ENCODE results near the gene TFR2. TPM values are rescaled to one million over a fixed set of nuclear protein-coding genes. Genes with fewer than 3 reads are reported as not detected.

TFR2 gene
- total and polyA plus RNA-seq, 12 donors, result 0.20 to 0.58 (median 0.49) TPM; not detected in 7

GRCh38 chr7:100585511-100586265 lies 55.7 kb downstream of the TFR2 start, which contains the start of gene LRCH4:
Gene LRCH4 (minus strand): TSS chr7:100586129. CDS start chr7:100586100, 29 bp downstream.
- TF ChIP-seq CTCF (IDR thresholded peaks at IDR 0.05), result no peak
- Histone ChIP-seq H3K4me1 (peaks cover 8 to 64% (median 48%) of the 10 kb centered on the region in 9 donors), H3K27me3 (peaks cover 0 to 14% (median 0%) of the 10 kb centered on the region in 7 donors), H3K36me3 (peaks cover 0 to 25% (median 19%) of the 10 kb centered on the region in 9 donors), H3K4me3 (peak within 1 kb of the TSS; percentile 80 to 100 (median 96)), H3K9me3 (no peaks in the 10 kb centered on the region), H3K27ac (peak within 1 kb of the TSS; percentile 90 to 98 (median 94))
- intact Hi-C loops (cut with DNase I), result loop anchor here in 3 of 10 donors (1.0 to 2.0 kb wide), 5 partner anchors 17 to 88 kb away; partner anchors contain the start of genes AGFG2 (in 1 of the 3), GNB2 (in 1 of the 3), MOSPD3 (in 1 of the 3) and PCOLCE (in 1 of the 3)
- peak in 4 of 8 donors; percentile 5 to 60 (median 18) for ATAC-seq
- peak in 1 of 2 donors; percentile 65 for DNase-seq
- 0 to 1% methylated on average over 59 to 61 of the region's 61 CpGs for WGBS, 2 donors

GRCh38 chr7:100584683-100585510 lies 56.5 kb downstream of the TFR2 start:
- intact Hi-C loops (cut with DNase I), result loop anchor here in 2 of 10 donors (5.0 kb wide), 1 partner anchor 102 kb away; no protein-coding TSS in a partner anchor
- peak in 3 of 8 donors; percentile 0 to 8 (median 1) for ATAC-seq
- H3K4me1 ChIP-seq, result peaks cover 5 to 56% (median 43%) of the 10 kb centered on the region in 9 donors

GRCh38 chr7:100584054-100584682 lies 57.2 kb downstream of the TFR2 start:
- no peak for TF ChIP-seq CTCF (IDR thresholded peaks at IDR 0.05)
- Histone ChIP-seq H3K4me3 (peak overlapping the region; percentile 80 to 100 (median 96)), H3K4me1 (peaks cover 5 to 48% (median 36%) of the 10 kb centered on the region in 9 donors), H3K36me3 (peaks cover 0 to 39% (median 30%) of the 10 kb centered on the region in 9 donors), H3K27ac (peak overlapping the region; percentile 22 to 98 (median 94)), H3K27me3 (no peaks in the 10 kb centered on the region), H3K9me3 (no peaks in the 10 kb centered on the region)
- 39% methylated on average over 15 of the region's 15 CpGs for WGBS, 2 donors
- intact Hi-C loops (cut with DNase I), result loop anchor here in 2 of 10 donors (5.0 kb wide), 1 partner anchor 103 kb away; no protein-coding TSS in a partner anchor
- ATAC-seq (peak in 1 of 8 donors; percentile 1), DNase-seq (peak in 1 of 2 donors; percentile 39)

More at GRCh38 chr7:100584683-100585510, 56.5 kb downstream of the TFR2 start:
- no peaks in the 10 kb centered on the region for H3K9me3 ChIP-seq
- H3K4me3 ChIP-seq, result peak overlapping the region; percentile 80 to 100 (median 96)
- peaks cover 0 to 6% (median 0%) of the 10 kb centered on the region in 7 donors for H3K27me3 ChIP-seq
- DNase-seq, result peak in 1 of 2 donors; percentile 69
- WGBS, 2 donors, result 9 to 10% methylated on average over 20 of the region's 20 CpGs
- H3K27ac ChIP-seq, result peak overlapping the region in 9 of 10 donors; percentile 91 to 98 (median 95)
- no peak for TF ChIP-seq CTCF (IDR thresholded peaks at IDR 0.05)
- peaks cover 0 to 33% (median 24%) of the 10 kb centered on the region in 9 donors for H3K36me3 ChIP-seq

All from heart right ventricle (tissue), 16 donors.